Esophagus squamous epithelium (tissue), 4 donors: Measurements from ENCODE around the gene CELF4.

ENCODE experiments used
- POLR2A ChIP-seq, 4 donors: fragments of 450-650 bp; IDR thresholded peaks; one replicate each; pipeline ENCODE4 v1.6.1; 2017; ENCODE audit warnings: antibody characterized with exemption in 4 of 4, mild to moderate bottlenecking in 4 of 4, moderate library complexity in 3 of 4
- TF ChIP-seq, protein P1 (sequence below), 6 experiments: fragments of 450-650 bp in 4 of 6; fragments of 200-600 bp in 2 of 6; sonication (generic) in 2 of 6; IDR thresholded peaks; one replicate each; pipeline ENCODE4 v1.5.1; 2016 to 2019; ENCODE audit warnings: antibody characterized with exemption in 6 of 6, mild to moderate bottlenecking in 4 of 6, moderate library complexity in 4 of 6

GRCh38 chr18:37419315-37419714 lies 146.3 kb downstream of the CELF4 start:
- no peak for TF ChIP-seq POLR2A (IDR thresholded peaks at IDR 0.05)
- TF ChIP-seq, protein P1, sequence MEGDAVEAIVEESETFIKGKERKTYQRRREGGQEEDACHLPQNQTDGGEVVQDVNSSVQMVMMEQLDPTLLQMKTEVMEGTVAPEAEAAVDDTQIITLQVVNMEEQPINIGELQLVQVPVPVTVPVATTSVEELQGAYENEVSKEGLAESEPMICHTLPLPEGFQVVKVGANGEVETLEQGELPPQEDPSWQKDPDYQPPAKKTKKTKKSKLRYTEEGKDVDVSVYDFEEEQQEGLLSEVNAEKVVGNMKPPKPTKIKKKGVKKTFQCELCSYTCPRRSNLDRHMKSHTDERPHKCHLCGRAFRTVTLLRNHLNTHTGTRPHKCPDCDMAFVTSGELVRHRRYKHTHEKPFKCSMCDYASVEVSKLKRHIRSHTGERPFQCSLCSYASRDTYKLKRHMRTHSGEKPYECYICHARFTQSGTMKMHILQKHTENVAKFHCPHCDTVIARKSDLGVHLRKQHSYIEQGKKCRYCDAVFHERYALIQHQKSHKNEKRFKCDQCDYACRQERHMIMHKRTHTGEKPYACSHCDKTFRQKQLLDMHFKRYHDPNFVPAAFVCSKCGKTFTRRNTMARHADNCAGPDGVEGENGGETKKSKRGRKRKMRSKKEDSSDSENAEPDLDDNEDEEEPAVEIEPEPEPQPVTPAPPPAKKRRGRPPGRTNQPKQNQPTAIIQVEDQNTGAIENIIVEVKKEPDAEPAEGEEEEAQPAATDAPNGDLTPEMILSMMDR (IDR thresholded peaks at IDR 0.05): no peak
